Measurements from ENCODE around the gene GDF15. TPM values are rescaled to one million over a fixed set of nuclear protein-coding genes. Genes with fewer than 3 reads are reported as not detected.

The GDF15 gene
- total RNA-seq, 1 experiment from 2014 or later, result 5.1 TPM

- DNase-seq (ENCODE audit: low read depth), result peak; percentile 86
Observed at GRCh38 chr19:18419195-18419698, 33.3 kb downstream of the GDF15 start, which contains the start of gene SSBP4. TSS of gene SSBP4 (plus strand) at chr19:18419398. CDS start at chr19:18419649, 251 bp downstream.

GRCh38 chr19:18419699-18420460, 33.9 kb downstream of the GDF15 start:
- no peak for DNase-seq (ENCODE audit: low read depth)

- no peak for DNase-seq (ENCODE audit: low read depth)
Observed at GRCh38 chr19:18420930-18421329, 35.0 kb downstream of the GDF15 start.

DNA sequence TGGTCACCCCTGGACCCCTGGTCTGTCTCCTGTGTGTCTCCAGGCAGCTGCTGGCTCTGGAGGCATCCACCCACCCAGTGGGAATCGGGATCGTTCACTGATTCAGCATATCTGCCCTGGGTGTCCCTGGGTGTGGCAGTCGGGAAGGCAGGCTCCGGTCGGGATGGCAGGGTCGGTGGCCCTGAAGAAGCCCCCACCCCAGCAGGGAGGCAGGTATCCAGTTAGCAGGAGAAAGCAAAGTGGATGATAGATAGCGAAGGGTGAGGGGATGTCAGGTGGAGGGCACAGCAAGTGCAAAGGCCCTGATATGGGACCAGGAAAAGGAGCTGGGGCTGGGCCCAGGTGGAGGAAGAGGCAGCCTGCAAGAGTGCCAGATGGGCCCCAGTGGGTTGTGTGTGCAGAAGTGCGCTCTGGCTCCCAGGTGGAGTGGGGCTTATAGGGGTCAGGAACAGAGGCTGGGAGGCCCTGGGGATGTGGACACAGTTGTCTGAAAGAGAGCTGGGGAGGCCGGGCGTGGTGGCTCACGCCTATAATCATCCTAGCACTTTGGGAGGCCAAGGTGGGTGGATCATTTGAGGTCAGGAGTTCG, 35.5 kb downstream of the GDF15 start:
- no peak for DNase-seq (ENCODE audit: low read depth)

DNA sequence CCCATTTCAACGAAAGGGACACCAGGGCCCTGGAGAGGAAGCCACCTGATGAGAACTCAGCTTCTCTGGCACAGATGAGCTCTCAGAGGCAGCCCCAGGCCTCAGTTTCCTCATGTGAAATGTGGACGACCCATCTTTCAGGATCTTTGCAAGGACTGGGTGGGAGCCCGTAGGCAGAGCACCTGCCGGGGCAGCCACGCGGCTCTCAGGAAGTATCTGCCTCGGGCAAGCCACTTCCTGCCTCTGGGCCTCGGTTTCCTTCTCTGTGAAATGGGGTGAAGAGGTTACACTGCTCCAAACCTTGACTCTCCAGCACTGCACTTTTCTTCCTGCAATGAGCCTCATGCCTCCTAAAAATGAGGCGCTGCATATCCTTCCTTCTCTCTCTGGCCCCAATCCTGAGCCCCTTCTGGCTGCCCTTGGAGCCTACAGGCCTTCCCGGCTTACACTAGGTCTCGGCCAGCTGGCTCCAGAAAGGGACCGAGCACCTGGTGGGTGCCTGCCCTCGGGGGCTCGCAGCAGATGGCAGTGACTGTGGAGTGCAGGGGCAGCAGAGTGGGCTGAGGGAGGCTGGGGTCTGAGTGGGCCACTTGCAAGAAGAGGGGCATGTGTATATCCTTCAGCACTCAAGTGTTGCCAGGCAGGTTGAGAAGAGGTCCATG, 36.7 kb downstream of the GDF15 start:
- no peak for DNase-seq (ENCODE audit: low read depth)

DNA sequence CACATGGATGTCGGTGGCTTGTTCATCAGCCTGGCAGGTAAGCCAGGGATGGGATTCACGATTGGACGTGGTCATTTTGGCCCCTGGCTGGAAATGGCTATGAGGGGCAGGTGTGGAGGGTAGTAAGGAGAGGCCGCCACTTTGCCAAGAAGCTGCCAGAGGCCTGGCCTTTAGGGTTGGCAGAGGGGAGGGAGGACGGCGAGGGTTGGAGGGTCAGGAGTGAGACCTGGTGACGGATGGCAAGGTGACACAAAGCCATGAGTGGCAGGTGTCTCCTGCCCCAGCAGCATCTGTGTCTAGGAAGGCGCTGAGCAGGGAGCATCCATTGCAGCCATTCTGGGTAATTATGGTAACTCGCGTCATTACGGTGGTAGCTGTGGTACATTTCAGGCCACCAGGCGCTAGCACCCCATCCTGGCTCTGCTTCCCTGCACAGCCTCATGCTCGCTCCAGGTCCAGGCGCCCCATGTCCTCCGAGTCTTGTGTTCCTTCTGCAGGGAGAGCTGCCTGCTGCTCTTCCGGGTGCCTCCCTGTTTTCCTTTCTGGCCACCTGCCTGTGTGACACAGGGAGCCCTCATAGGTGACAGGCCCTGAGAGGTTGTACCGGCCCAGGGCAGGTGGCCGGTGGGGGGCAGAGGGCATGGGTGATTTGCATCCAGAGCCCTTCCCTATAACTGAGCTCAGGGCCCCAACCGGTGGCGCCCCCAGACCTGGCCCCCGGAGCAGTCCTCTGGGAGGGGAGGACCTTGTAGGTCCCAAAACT, 37.5 kb downstream of the GDF15 start:
- DNase-seq (ENCODE audit: low read depth), result no peak

- DNase-seq (ENCODE audit: low read depth), result no peak
Observed at GRCh38 chr19:18424122-18424889, 38.3 kb downstream of the GDF15 start.

GRCh38 chr19:18424890-18425514, 39.0 kb downstream of the GDF15 start:
- no peak for DNase-seq (ENCODE audit: low read depth)

- DNase-seq (ENCODE audit: low read depth), result peak; percentile 77
Observed at GRCh38 chr19:18425515-18426415, 39.8 kb downstream of the GDF15 start.

- DNase-seq (ENCODE audit: low read depth), result no peak
Observed at GRCh38 chr19:18426416-18426767, 40.4 kb downstream of the GDF15 start.

GRCh38 chr19:18427080-18427742, 41.3 kb downstream of the GDF15 start:
- no peak for DNase-seq (ENCODE audit: low read depth)

- DNase-seq (ENCODE audit: low read depth), result no peak
Observed at GRCh38 chr19:18427743-18428113, 41.8 kb downstream of the GDF15 start.

- DNase-seq (ENCODE audit: low read depth), result no peak
Observed at GRCh38 chr19:18428173-18428786, 42.3 kb downstream of the GDF15 start.

DNA sequence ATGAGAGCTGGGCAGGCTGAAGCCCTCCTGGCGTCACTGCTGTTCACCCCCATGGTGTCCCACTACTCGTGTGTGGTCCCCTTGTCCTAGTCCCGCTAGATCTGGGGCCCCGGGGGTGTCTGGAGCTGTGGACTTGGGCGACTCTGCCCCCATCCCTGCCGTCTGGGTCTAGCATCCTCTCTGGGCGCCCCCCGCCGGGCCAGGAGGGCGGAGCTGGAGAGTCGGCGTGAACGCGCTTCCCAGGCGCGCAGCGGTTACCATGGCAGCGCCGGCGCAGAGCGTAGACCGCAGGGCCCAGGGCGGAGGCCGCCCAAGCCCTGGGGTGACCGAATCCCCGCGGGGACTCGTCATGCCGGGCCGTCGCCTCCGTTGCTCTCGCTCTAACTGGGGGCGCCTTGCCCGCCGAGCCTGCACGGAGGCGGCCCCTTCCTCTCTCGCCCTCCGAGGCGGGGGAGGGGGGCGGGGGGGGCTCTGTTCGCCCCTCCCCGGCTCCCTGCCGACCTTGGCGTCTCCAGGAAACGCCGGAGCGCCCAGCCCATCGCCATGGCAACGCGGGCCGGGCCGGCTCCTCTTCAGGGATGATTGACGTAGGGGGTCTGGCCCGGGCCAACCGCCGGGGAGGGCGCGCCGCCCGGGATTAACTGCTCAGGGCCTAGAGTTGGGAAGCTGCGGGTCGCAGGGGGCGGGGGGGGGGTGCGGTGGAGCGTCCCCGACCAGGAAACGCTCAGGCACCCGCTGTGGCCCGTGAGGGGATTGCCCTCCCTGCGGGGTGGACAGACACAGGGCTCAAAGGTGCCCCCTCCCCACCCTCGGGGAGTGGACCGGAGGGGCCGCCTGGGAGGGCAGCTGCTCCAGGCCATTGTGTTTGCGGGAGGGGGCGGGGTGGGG, 43.1 kb downstream of the GDF15 start:
- peak; percentile 95 for DNase-seq (ENCODE audit: low read depth)

DNA sequence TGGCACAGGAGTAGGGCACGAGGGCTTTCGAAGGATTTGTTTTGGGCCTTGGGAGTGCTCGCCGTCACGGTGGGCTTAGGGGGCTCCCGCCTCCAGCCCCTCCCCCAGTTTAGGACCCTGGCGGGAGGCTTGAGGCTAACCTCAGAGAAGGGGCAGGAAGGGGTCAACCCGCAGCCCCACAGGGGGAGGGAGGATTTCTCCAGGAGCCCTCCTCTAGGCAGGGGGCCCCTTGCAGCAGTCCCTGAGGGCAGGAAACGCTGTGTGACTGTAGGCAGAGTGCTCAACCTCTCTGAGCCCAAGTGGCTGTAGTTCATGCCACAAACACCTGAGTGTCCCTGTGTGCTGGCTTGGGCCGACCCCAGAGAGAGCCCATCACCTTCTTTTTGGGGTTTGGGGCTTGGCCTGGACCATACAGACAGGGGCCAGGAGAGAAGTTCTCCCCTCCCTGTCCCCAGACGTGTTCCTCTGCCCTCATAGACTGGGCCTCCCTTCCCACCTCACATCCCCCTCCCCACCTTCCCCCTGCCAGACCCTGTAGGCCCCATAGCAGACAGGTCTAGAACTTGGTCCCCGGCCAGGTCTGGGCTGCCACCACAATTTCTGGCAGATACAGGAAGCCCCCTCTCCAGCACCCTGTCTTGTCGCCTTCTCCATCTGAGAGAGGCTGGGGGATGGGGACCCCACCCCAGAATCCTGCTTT, 43.9 kb downstream of the GDF15 start:
- DNase-seq (ENCODE audit: low read depth), result no peak

- no peak for DNase-seq (ENCODE audit: low read depth)
Observed at GRCh38 chr19:18430417-18431144, 44.6 kb downstream of the GDF15 start.
